GM21423 (cell line): ENCODE results near the gene GALNTL6.

Experiments used
- ATAC-seq: cut with Tn5 transposase; IDR thresholded peaks from one replicate; pipeline ENCODE4 v1.9.1; 2021; ENCODE audit warnings: mild to moderate bottlenecking, moderate library complexity; ENCODE audit not compliant: unreplicated experiment

GALNTL6 gene

DNA sequence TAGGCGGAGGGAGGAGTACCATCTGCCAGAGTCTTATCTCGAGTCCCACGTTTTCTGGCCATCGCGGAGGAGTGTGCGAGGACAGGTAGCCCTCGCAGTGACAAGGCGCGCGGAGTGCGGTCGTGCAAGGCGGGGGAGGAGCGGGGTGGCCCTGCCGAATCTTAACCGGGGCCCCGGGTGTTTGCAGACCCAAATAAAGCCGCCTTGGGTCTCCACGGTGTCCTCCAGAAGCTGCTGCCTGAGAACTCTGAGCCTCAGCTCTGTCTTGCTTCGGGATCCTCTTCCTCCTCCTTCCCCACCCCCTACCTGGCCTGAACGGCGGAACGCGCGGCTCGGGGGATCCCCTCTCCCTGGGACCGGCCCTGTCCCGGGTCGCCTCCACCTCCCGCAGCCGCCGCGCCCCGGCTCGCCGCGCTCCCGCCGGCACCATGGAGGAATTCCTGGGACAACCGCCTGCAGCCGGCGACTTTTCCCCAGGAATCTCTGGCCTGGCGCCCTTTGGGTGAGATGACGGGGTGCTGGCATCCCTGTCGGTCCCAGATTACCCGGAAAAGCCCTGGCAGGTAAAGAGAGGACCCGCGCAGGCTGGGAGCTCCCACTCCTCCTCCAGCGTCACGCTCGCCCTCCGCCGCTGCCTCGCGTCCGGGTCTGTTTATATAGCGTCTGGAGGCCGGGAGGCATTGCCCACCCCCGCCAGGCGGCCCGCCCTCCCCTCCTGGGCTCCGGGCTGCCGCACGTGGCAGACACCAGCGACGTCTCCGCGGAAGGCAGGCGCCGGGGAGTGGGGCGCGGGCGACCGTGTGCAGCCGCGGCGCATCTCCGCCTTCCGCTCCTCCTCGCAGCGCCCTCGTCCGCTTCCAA, at the start of gene GALNTL6:
GALNTL6 (plus strand) TSS at position 740 of the 861 bp plus-strand sequence.
- ATAC-seq = peak; percentile 51

DNA sequence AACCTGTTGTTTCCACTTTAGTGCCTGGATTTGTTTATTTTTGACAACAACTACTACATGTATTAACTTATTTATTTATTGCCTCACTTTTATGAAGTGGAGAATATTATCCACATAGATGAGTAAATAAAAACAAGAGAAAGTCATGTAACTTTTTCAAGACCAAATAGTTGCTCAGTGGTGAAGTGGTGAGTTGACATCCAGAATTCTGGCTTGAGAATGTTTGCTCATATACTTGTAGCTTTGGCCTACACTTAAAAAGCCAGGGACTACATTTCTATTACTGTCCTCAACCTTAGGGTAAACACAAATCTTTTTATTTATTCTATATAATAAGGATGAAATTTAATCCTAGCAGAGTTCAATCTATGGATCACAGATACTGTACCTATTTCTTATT, 47.7 kb upstream of the GALNTL6 start:
- no peak for ATAC-seq

DNA sequence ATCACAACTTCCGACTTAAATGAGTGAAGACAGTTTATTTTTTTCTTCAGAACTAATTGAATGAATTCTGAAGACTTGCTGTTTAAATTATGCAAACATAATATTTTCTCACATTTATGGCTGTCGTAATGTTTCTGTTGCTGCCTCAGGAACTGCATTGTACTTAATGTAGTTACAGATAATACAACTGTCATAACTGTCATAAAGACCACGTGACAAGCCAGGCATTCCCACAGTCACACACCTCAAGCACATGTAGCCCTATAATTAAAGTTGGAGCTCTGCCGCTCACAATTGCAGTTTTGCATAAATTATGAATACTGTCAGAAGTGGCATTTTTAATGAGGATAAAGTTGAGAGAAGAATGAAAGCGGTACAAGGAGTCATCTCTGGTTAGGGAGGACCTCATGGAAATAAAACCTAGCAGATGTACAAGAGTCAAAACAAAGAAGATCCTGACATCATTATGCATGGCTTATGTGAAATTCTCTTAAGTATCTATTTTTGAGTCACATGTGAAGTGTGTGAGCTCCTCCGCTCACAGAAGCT, 38.5 kb upstream of the GALNTL6 start:
- ATAC-seq = no peak

DNA sequence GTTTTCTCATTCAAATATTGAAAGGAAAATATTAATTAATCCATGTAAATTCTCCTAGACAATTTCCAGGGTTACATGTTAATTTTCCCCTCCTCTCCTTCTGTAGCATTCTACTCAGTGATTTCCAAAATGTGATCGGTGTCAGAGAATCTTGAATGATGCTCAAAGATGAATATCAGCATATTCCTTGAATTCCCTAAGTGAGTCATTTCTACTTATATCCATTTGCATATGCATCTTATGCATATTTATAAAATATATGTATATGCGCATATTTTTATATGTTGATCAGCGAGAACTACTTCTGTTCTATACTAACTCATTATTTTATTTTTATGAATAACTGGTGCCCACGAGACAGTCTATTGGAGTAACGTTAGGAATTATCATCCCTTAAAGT, 33.9 kb upstream of the GALNTL6 start:
- no peak for ATAC-seq

DNA sequence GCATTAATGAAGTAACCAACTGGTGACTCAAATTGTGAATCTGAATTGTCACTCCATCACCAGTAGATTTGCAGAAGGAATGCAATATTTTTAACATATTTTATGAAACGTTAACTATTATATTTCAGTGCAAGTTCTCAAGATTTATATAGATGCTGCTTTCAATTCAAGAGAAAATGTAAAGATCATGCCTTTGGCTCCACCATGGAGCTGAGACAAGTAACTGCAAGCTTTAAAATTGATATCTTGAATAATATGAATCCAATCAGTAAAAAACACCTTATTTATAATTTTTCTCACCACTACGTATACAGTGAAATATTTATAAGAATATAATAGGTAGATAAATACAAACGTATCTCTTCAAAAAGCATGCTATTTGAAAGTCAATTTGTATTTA, 27.8 kb upstream of the GALNTL6 start:
- ATAC-seq = no peak

DNA sequence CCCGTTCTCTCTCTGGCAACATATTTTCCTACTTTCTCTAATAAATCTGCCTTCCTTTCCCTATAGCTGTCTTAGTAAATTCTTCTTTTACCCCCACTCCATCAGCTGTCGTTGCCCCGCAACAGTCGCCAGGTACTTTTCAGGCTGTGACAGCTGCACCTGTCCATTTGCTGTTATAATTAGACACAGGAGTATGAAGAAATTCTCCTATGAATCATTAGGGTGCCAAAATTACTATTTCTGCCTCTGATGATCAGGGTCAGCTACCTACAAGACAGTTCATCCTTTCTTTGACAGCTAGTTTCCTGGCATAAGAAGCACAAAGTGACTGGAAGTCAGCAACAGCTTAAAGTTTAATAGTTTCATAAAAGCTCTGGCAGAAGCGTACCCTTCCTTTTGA, 19.5 kb upstream of the GALNTL6 start:
- ATAC-seq = no peak

DNA sequence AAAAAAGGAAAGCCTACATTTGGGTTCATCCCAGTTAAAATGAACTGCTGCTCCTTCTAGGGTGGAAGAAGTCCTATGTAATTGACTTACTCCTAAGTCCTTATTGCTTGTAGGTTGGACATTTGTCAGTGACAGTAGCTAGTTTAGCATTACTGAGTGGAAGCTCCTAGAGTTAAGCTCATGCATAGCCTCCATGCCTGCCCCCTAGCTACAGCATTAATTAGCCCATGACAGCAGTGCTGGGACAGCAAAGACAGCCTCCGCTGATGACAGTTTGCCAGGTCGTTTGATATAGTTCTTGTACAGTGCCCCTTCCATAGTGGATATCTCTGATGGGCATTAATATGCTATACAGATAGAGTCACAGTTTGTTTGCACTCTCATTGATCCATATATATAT, 18.7 kb upstream of the GALNTL6 start:
- ATAC-seq = no peak

DNA sequence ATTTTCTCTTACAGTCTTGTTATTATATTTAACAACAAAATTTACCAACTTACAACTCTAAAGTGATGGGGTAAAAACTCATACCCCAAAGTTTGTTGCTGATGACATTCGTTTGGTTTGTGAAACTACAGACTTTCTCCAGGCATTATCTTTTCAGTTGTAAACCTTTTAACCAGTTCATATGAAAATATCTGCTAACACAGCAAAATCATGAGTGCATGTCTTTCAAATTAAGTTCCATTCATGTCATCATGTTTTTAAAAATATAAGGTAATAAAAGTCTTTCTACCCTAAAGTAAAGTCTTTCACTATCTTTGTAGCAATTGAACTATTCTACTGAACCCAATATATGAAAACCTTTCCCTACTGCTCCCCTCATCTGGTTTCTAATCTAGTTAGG, 3.4 kb upstream of the GALNTL6 start:
- ATAC-seq = no peak

DNA sequence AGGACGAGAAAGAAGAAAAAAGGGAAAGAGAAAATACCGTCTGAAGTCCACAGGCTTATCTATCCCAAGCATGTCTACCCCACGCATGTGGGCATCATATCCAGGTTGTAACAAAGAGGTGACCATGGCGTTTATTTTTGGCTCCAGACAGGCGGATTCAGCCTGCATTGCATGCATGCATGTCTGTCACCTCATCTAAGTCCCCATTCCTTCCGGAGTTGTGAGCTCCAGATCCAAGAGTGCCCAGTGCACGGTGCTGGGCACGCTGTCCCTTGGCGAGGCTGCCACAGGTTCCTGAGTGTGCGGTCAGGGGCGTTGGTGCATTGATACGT, 905 bp upstream of the GALNTL6 start:
- peak; percentile 10 for ATAC-seq

DNA sequence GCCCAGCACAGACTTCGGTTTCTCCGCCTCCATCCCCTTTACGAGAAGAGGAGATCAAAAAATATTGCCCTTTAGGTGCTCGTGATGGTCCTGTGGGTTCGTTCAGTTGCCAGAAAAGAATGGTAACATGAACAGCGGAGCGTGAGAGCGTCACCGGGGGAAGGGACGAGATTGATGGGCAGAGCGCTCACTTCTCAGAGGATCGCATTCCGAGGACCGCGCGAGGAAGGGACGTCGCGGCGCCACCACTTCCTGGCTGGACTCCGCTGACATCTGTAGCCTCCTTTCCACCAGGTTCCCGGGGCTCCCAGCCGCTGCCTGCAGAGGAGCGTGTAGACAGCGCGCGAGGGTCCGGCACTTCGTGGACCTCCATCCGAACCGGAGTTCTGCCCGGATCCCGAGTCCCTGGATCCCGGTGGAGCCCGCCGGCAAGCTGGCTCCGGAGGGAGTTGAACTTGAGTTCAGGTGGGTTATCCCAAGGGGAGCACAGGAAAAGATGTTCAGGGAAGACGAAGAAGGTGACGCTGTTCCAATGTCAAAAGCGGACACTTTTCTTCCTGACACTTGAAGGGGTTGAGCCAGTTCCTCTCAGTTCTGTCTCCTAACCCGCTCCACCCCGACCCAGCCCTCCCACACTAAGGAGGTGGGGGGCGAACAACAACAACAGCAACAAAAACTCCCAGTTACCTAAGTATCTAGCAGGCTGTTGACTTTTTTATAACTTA, 484 bp downstream of the GALNTL6 start:
- ATAC-seq = peak; percentile 23

DNA sequence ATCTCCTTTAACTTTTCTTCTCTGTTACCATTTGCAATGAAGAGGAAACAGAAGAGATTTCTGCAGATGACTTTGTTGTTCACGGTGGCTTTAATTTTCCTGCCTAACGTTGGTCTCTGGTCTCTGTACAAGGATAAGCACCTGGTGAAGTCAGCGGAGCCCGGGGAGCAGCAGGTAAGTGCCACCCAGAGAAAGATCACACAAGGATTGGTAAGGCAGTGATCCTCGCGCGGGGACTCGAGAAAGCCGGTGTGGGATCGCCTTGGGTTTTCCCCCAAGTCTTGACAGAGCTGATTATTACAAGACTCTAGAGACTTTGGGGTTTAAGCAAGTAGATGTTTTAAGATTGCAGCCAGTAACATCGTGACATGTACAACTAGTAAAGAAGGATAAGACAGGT, 1.3 kb downstream of the GALNTL6 start:
- no peak for ATAC-seq

DNA sequence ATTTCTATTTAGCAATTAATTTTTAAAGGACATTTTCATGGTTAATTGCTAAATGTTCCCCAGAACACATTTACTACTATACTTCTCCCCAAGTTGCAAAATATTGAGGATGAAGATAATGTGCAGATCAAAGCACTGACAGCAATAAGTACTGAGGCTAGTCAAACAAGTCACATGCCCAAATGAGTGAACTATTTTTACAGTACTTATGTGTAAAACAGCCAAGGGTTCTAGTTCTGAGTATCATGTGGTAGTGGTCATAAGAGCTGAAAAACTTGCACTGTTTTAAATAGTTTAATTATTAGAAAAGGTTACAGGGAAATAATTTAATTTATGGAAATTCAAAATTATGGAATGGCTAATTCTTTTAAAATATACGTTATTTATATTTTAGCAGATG, 3.8 kb downstream of the GALNTL6 start:
- ATAC-seq = peak; percentile 41

DNA sequence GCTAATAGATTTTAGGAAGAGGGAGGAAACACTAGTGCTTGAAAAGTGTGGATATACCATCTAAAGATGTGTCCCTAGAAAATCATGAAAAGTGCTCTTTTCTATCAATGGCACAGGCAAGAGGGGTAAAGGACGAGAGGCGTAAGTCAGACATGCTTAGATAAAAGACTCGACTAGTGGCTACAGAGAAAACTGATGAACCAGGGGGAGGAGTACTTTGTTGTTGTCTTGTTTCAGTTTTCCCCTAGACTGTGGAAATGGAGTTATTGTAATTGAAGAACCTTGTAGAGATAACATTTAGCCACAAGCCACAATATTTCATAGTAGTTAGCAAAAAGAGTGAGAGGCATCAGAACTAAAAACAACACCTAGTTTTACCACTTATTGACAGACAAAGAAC, 21.4 kb downstream of the GALNTL6 start:
- ATAC-seq = no peak

DNA sequence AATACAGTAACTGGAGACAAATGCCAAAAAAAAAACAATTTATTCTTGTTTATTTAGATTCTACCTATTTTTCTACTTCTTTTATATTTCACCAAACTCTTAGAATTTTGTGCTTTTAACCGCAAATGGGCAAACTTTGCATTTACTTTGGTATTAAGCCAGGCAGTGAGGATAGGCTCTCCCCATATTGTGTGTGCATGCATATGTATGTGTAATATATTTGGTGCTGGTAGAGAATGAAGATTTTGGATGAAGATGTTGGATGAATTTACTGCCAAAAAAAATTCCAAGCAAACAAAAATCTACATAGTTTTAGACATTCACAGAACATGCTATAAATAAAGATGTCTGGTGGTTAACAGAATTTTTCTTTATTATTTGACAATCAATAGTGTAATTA, 30.3 kb downstream of the GALNTL6 start:
- ATAC-seq = no peak

DNA sequence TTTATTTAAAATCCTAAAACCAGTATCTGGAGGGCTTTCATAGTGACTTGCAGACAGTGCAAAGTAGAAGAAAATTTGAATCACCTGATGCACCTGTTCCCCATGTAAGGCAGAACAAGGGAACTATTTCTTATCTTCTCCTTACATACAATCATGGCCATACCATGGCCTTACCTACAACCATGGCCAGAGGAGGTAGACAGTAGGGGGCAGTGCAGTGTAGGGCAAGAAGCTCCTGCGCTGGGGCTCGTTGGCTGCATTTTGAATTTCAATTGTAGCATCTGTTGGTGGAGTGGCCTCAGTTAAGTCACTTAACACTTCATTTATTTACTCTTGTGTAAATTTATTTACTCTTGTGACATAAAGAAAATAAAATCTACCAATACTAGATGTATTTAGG, 33.0 kb downstream of the GALNTL6 start:
- peak; percentile 68 for ATAC-seq

DNA sequence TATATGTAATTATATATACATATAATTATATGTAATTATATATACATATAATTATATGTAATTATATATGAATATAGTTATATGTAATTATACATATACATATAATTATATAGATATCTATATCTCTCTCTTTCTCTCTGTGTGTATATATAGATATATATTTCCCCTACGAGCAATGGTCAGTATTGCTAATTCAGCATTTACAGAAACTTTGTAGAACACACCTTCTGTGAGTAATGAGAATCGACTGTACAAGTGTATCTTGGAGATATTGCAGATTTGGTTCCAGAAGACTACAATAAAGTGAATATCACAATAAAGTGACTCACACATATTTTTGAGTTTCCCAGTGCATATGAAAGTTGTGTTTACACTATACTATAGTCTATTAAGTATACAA, 33.7 kb downstream of the GALNTL6 start:
- ATAC-seq = no peak

DNA sequence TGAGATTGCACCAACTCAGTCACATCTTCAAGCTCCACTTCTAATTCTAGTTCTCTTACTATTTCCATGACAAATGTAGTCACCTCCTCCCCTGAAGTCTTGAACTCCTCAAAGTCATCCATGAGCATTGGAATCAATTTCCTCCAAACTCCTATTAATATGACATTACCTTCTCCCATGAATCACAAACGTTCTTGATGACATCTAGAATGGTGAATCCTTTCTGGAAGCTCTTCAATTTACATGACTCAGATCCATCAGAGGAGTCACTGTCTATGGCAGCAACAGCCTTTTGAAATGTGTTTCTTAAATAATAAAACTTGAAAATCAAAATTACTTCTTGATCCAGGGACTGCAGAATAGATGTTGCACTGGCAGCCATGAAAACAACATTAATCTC, 34.5 kb downstream of the GALNTL6 start:
- no peak for ATAC-seq

DNA sequence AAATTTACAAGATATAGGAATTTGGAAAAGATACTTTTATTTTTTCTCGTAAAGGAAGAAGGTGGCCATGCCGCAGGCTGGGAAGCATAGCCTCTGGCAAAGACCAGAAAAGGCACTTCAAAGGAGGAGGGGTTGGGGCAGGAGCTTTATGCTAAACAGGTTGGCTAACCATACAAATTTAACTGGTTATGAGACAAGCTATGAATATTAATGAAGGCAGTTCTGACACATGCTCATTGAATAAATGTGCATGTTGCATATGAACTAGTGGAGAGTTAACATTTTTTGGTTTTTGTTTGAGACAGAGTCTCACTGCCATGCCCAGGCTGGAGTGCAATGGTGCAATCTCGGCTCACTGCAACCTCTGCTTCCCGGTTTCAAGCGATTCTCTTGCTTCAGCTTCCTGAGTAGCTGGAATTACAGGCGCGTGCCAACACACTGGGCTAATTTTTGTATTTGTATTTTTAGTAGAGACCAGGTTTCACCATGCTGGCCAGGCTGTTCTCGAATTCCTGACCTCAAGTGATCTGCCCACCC, 36.5 kb downstream of the GALNTL6 start:
- ATAC-seq = no peak

DNA sequence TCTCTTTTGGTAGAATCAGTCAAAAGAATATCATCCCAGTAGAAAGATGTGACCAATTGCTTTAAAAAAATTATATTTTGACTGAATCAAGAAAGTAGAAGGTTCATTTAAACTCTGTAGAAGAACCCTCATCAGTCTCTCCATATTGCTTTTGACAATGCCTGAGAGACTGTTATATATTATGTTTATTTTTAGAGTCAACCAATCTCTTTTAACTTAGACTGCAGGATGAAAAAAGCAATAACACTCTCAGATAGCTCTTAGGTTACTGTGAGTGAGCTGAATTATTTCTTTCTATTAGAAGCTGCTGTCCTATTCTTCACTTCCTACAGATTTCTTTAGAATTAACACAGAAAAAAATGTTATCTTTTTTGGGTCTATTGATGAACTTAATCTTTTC, 38.1 kb downstream of the GALNTL6 start:
- ATAC-seq = no peak

DNA sequence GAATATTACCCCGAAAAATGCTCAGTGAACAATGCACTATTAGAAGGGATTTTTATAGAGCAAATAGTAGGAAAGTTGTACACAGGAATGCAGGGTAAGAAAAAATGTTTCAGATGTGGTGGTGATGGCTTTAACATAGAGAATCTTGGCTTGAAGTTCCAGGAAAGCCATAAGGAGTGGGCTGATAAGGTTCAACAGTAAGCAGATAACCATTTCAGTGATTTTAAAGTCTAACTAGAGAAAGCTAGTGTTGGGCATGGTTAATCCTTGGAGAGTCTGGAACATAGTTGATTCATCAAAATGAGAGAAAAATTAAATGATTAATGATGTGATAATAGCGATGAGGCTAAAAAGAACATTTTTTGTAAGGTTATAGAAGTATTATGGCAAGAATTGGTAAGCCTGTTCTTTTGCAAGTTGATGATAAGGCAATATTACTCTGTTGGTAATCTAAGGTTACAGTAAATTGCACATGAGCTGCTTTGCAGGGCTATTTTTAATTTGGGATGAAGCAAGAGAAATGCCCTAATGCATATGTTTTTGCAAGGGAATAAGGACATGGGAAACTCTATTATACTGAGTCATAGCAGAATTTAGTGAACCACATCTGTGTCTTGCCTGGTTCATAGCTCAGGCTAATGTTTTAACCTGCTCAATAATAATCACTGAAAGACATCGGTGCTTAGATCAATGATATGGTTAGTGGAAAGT, 44.3 kb downstream of the GALNTL6 start:
- no peak for ATAC-seq

DNA sequence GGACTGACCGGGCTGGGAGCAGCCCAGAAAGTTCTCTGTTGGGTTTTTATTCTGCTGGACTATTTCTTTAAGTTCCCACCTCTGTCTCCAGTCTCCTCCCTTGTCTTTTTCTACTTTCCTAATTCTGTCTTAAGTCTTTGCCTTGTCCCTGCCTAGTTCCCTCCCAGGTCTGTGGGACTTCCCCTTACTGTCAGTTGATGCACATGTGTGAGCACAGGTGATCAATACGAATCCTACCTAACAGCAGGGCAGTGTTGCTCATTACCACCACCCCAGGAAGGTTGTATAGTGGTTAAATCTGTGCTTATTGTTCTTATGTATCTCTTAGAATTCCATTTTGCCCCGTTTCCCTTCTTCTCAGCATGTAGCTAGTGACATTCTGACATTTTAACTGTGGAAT, 62.1 kb downstream of the GALNTL6 start:
- ATAC-seq = no peak
